Esophagus squamous epithelium (tissue), 4 donors: ENCODE measurements around the gene COMT.

ENCODE experiments used
- CTCF ChIP-seq, 6 experiments: fragments of 450-650 bp in 4 of 6; fragments of 200-600 bp in 2 of 6; sonication (generic) in 2 of 6; IDR thresholded peaks; one replicate each; pipeline ENCODE4 v1.5.1; 2016 to 2019; ENCODE audit warnings: antibody characterized with exemption in 6 of 6, mild to moderate bottlenecking in 4 of 6, moderate library complexity in 4 of 6
- POLR2A ChIP-seq, 4 donors: fragments of 450-650 bp; IDR thresholded peaks; one replicate each; pipeline ENCODE4 v1.6.1; 2017; ENCODE audit warnings: antibody characterized with exemption in 4 of 4, mild to moderate bottlenecking in 4 of 4, moderate library complexity in 3 of 4

- no peak for TF ChIP-seq CTCF (IDR thresholded peaks at IDR 0.05)
- TF ChIP-seq POLR2A (IDR thresholded peaks at IDR 0.05) = no peak
These were observed 43.8 kb upstream of the COMT start for GRCh38 chr22:19897726-19898125.
